ENCODE results near the gene FHIP1B.

Gene FHIP1B

DNA sequence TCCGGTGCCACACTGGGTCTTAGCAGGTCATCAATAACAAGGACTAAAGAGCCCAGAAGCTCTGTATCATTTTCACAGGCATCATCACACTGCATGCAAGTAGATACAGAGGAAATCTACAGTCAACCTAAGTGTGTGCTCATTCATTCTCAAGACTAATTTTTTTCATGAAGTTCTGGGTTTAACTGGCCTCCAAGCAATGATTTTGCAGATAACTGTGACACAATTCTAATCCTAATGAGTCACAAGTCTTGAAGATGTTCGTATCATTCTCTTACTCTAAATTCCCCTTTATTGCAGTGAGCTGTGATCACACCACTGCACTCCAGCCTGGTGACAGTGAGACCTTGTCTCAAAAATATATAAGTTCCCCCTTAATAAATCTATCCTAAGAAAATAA lies 33.0 kb downstream of the FHIP1B start:
- DNase-seq (ENCODE audit: low read depth in 3 of 3) = no peak

DNA sequence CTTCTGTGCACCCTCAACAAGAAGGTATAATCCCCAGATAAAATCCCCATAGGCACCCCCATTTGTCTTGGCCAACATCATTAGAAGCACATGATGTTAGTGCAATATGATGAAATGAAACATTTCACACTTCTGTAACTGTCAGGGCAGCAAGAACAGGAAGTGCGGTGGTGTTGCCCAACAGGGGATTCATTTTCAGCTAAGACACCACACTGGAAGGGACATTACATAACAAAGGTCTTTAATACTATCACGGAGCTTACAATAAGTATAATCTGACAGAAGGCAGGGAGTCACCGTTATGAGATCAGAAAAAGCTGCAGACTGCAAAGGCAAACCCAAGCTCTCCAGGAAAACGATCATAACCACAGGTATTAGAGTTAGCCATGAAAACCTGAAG lies 33.5 kb downstream of the FHIP1B start:
- no peak for DNase-seq (ENCODE audit: low read depth in 3 of 3)

GRCh38 chr11:6199174-6199810 lies 35.1 kb downstream of the FHIP1B start, which contains the start of gene OR52W1:
TSS of gene OR52W1 (plus strand) at chr11:6199224. CDS start at chr11:6199224, 0 bp downstream.
- DNase-seq (ENCODE audit: low read depth in 3 of 3) = no peak

DNA sequence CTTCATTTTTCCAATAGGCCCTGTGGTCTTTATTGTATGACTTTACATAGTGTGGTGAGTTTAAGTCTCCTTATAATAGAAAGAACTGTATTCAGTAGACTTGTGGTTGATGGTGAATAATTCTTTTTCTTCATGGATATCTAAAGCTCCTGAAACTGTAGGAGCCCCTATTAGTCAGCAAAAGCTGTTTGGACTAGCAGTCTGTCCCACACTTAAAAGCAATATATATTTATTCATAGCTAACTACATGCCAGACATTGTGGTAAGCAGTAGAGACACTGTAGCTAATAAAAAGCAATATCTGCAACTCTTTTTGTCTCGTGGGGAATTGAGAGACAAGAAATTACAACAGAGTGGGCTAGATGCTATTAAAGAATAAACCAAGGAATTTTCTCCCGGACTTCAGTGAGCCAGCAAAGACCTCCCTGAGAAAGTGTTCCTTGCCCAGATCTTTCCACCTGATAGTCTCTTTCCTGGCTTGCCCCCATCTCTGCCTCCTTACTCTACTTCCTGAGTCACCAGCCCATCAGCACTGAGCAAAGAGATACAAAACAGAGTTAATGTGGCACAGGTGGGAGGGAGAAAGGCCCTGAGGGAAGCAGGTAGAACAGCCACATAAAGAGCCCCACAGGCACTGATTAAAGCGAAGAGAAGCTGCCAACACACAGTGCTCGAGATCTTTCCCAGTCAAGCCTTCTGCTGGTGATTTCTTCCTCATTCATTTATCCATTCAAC lies 36.8 kb downstream of the FHIP1B start:
- DNase-seq (ENCODE audit: low read depth in 3 of 3) = no peak

GRCh38 chr11:6196396-6196795 lies 38.0 kb downstream of the FHIP1B start:
- no peak for DNase-seq (ENCODE audit: low read depth in 3 of 3)

DNA sequence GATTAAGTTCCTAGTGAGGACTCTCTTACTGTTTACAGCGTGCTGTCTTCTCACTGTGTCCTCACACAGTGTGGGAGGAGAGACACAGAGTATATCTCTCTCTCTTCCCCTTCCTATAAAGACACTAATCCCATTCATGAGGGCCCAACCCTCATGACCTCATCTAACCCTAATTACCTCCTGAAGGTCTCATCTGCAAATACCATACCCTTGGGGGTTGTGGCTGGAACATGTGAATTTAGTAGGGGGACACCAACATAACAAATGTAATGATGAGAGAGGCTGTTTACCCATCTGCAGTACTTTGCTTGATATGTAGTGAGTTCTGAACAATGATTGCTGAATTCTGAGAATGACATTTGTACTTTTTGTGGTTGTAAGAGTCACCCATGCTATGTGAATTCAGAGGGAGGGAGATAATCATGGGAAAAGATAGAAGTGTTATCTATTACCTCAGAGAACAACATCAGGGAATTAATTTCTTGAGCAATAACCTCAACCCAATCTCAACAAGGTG lies 40.3 kb downstream of the FHIP1B start:
- no peak for DNase-seq (ENCODE audit: low read depth in 3 of 3)

GRCh38 chr11:6191742-6192141 lies 42.7 kb downstream of the FHIP1B start:
- no peak for DNase-seq (ENCODE audit: low read depth in 3 of 3)

DNA sequence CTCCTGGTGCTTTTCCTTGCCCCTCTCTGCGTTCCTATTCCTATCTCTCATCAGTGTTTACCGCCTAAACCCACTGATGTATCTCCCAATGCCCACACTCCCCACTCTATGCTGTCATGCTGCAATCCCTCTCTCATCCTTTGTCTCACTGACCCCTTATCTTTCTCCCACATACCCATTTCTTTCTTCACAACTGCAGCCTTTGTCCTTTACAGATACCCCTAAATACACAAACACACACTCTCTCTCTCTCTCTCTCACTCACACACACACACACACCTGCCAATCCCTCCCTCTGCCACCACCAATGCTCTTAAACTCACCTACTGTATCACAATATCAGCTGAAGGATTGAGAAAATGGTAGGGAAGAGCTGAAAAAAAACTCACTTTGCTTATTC lies 59.0 kb downstream of the FHIP1B start:
- DNase-seq (ENCODE audit: low read depth in 3 of 3) = no peak

- DNase-seq (ENCODE audit: low read depth in 3 of 3) = no peak
These were observed 64.2 kb downstream of the FHIP1B start, which contains the start of gene OR52B2 for GRCh38 chr11:6170226-6170625. TSS of gene OR52B2 (minus strand) at chr11:6170326. CDS start at chr11:6170326, 0 bp downstream.
